PC-9 (cell line): ENCODE results near the gene SOX21. TPM values are rescaled to one million over a fixed set of nuclear protein-coding genes. Genes with fewer than 3 reads are reported as not detected.

Experiments
- BruUV-seq: library from RNA; stranded (reverse); fragments of 400-500 nt; replicated peaks from 2 replicates; lab custom pipeline; 2021; lab: Mats Ljungman, UMichigan
- CTCF ChIA-PET: fragments of 300-600 bp; sonication (Branson Sonifier 250); formaldehyde crosslinking; loops from one replicate; lab custom pipeline; 2022; ENCODE audit warnings: antibody characterized with exemption; lab: Charles Lee
- POLR2A ChIA-PET: fragments of 300-600 bp; sonication (Branson Sonifier 250); formaldehyde crosslinking; loops from one replicate; lab custom pipeline; 2022; ENCODE audit warnings: antibody characterized with exemption; ENCODE audit not compliant: unreplicated experiment; lab: Charles Lee
- DNase-seq, 2 experiments: peaks; one replicate each; pipeline versions ENCODE4 v3.0.0 to v3.0.0-alpha.2; 2015 to 2022; ENCODE audit warnings: mixed read lengths in 1 of 2
- H2AFZ ChIP-seq: fragments of 200-600 bp; sonication (generic); 2 replicates; pipeline ENCODE4 v1.8.1; 2017; ENCODE audit warnings: antibody characterized with exemption
- H3F3A ChIP-seq: fragments of 200-600 bp; sonication (generic); 2 replicates; pipeline ENCODE4 v1.8.1; 2017; ENCODE audit warnings: antibody characterized with exemption, mild to moderate bottlenecking, low read depth; ENCODE audit not compliant: insufficient read depth
- H3K27ac ChIP-seq: fragments of 200-600 bp; sonication (generic); 2 replicates; pipeline ENCODE4 v1.6.1; 2016; ENCODE audit warnings: mixed run types
- H3K27me3 ChIP-seq: fragments of 200-600 bp; sonication (generic); 2 replicates; pipeline ENCODE4 v1.6.1; 2016; ENCODE audit warnings: low read depth, mixed run types; ENCODE audit not compliant: insufficient read depth
- H3K36me3 ChIP-seq: fragments of 200-600 bp; sonication (generic); 2 replicates; pipeline ENCODE4 v1.6.1; 2016; ENCODE audit warnings: low read depth, mixed run types
- H3K4me1 ChIP-seq: fragments of 200-600 bp; sonication (generic); replicated peaks from 2 replicates; pipeline ENCODE4 v1.6.1; 2016; ENCODE audit warnings: mixed run types; ENCODE audit not compliant: insufficient read depth
- H3K4me2 ChIP-seq: fragments of 200-600 bp; sonication (generic); 2 replicates; pipeline ENCODE4 v1.6.1; 2017; ENCODE audit warnings: mixed run types
- H3K4me3 ChIP-seq: fragments of 200-600 bp; sonication (generic); 2 replicates; pipeline ENCODE4 v1.6.1; 2016; ENCODE audit warnings: mixed run types
- H3K79me2 ChIP-seq: fragments of 200-600 bp; sonication (generic); 2 replicates; pipeline ENCODE4 v1.6.1; 2017; ENCODE audit warnings: low read depth, mixed run types
- H3K9me2 ChIP-seq: fragments of 200-600 bp; sonication (generic); 2 replicates; pipeline ENCODE4 v1.8.1; 2017; ENCODE audit warnings: mild to moderate bottlenecking; ENCODE audit not compliant: insufficient read depth
- H3K9me3 ChIP-seq: fragments of 200-600 bp; sonication (generic); 2 replicates; pipeline ENCODE4 v1.8.1; 2016; ENCODE audit warnings: low read depth; ENCODE audit not compliant: insufficient read depth
- H4K20me1 ChIP-seq: fragments of 200-600 bp; sonication (generic); 2 replicates; pipeline ENCODE4 v1.8.1; 2017; ENCODE audit not compliant: insufficient read depth
- CTCF ChIP-seq: fragments of 200-600 bp; sonication (generic); conservative IDR thresholded peaks from 2 replicates; pipeline ENCODE4 v1.6.1; 2017; ENCODE audit warnings: mixed run types, antibody characterized with exemption, mild to moderate bottlenecking, moderate library complexity
- EZH2 ChIP-seq: fragments of 200-600 bp; sonication (generic); IDR thresholded peaks from 2 replicates; pipeline ENCODE4 v1.8.0; 2017; ENCODE audit warnings: antibody characterized with exemption, low read depth
- intact Hi-C: fragments of 100-400 bp; cut with micrococcal nuclease; formaldehyde crosslinking; loops from one replicate; pipeline ENCODE4 v1.10.0; 2022; ENCODE audit not compliant: unreplicated experiment
- total RNA-seq: library from RNA; stranded (reverse); gene quantifications from 2 replicates; pipeline ENCODE4 v1.2.3, GENCODE V29; 2021

Gene SOX21
- total RNA-seq, 1 experiment from 2014 or later, result not detected

- DNase-seq, result no peak
- Histone ChIP-seq H3K27ac (no peak overlapping the region), H3K36me3 (no peaks in the 10 kb centered on the region), H4K20me1 (no peaks in the 10 kb centered on the region), H3K9me2 (no peaks in the 10 kb centered on the region), H3K79me2 (no peaks in the 10 kb centered on the region), H3K4me2 (no peak overlapping the region), H2AFZ (no peak overlapping the region), H3K4me3 (no peak overlapping the region), H3K9me3 (no peaks in the 10 kb centered on the region), H3K27me3 (peaks cover 76% of the 10 kb centered on the region), H3F3A (no peaks in the 10 kb centered on the region), H3K4me1 (no peaks in the 10 kb centered on the region)
- TF ChIP-seq EZH2, result no peak
- no peak for TF ChIP-seq CTCF
- ChIA-PET POLR2A (no interaction called here), CTCF (no interaction called here)
- BruUV-seq, result no TSS peak
- intact Hi-C loops, result no loop called here
Measured at GRCh38 chr13:94706101-94706842, 6.1 kb downstream of the SOX21 start.

DNA sequence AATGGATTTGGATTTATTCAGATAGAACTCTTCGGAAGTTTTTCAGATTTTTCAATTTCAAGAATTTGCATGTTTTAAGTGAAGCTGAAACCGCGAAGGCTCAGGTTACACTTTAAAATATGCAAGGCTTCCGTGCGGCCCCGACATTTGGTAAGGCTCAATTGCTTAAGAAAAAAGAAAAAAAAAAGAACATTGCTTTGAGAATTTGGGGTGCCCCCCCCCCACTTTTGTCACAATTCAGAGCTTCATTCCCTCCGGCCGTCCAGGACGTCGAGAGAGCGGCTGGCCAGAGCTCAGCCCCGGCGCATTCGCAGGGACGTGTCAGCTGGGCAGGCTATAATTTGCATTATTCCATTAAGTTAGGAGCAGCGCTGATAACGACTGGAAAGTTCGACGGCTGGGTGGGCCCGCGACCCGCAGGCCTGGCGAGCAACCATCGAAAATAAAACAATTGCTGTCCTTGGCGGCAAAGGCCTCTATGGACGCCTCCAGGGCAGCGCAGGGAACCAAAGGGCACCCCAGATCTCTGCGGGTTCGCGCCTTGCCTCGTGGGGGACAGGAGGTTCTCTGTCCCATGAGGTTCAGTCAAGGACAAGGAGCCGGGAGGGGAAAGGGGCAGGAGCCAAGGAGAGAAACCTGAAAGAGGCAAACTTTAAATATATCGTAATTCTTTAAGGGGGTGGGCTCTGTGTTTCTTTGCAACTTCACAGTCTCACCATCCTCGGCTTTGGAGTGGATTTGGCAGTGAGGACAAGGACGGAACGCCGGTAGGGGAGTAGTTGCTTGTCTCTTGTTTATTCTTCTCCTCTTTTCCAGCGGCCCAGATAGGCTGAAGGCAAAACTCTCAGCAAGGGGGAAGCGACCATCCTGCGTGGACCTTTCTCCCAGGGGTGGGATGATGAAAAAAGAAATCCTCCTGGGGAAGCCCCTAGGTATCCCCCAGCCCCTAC, 7.0 kb downstream of the SOX21 start:
- Histone ChIP-seq H3K79me2 (no peaks in the 10 kb centered on the region), H3K4me1 (no peaks in the 10 kb centered on the region), H3K36me3 (no peaks in the 10 kb centered on the region), H3K4me3 (no peak overlapping the region), H3K27ac (no peak overlapping the region), H2AFZ (no peak overlapping the region), H3K4me2 (no peak overlapping the region), H3K9me2 (no peaks in the 10 kb centered on the region), H3K27me3 (peaks cover 84% of the 10 kb centered on the region), H4K20me1 (no peaks in the 10 kb centered on the region), H3F3A (no peaks in the 10 kb centered on the region), H3K9me3 (no peaks in the 10 kb centered on the region)
- no TSS peak for BruUV-seq
- CTCF ChIA-PET, result no interaction called here
- DNase-seq, result no peak
- POLR2A ChIA-PET, result no interaction called here
- intact Hi-C loops, result no loop called here
- TF ChIP-seq EZH2 (no peak), CTCF (no peak)

DNA sequence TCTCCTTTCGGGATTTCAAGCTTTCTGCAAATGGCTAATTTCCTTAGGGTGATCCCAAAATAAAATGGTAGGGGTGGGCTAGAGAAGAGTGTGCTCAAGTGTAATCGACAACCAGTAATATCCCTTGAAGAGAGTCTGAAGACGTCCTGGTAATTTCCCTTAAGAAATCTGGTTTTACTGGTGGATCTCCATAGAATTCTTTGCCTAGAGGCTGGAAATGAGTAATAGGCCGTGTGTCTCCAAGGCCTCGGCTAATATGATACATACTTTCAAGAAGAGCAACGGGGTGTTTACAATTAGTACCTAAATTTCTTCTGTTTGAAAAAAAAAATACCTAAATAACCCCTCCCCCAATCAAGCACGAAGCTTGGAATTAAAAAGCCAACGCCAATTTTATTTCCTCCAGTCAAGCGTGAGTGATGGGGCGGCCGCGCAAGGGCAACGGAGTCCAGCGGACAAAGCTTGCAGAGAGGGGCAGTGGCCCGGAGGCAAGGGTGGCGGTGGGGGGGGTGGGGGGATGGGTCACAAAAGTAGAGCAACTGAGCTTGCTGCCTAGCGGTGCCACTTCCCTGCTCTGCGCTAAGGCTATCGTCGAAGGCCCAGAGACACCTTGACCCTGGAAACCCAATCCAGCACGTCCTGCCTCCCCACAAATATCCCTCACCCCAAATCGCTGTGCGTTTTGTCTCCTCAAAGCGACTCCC, 7.8 kb downstream of the SOX21 start:
- Histone ChIP-seq H3K9me3 (no peaks in the 10 kb centered on the region), H3K4me1 (no peaks in the 10 kb centered on the region), H3K4me2 (no peak overlapping the region), H4K20me1 (no peaks in the 10 kb centered on the region), H3K27ac (no peak overlapping the region), H3K27me3 (peaks cover 88% of the 10 kb centered on the region), H3K4me3 (no peak overlapping the region), H3K9me2 (no peaks in the 10 kb centered on the region), H3K36me3 (no peaks in the 10 kb centered on the region), H3K79me2 (no peaks in the 10 kb centered on the region), H2AFZ (no peak overlapping the region), H3F3A (no peaks in the 10 kb centered on the region)
- ChIA-PET POLR2A (no interaction called here), CTCF (no interaction called here)
- intact Hi-C loops, result no loop called here
- no TSS peak for BruUV-seq
- no peak for TF ChIP-seq EZH2
- no peak for TF ChIP-seq CTCF
- no peak for DNase-seq
